HepG2 (cell line): Measurements from ENCODE around the gene PRR33. TPM values are rescaled to one million over a fixed set of nuclear protein-coding genes. Genes with fewer than 3 reads are reported as not detected.

Source experiments
- CHD4 ChIP-seq: fragments of 200-600 bp; sonication (generic); IDR thresholded peaks from 2 replicates; pipeline ENCODE4 v1.7.0; 2017; ENCODE audit warnings: mild to moderate bottlenecking, low read length, borderline replicate concordance
- GATAD2A ChIP-seq: IDR thresholded peaks from 2 replicates; pipeline ENCODE4 v1.6.1; 2016
- HMGXB3 ChIP-seq: sonication (generic); formaldehyde crosslinking; IDR thresholded peaks from 2 replicates; pipeline ENCODE4 v1.4.0; 2020; ENCODE audit warnings: missing genetic modification reagents, borderline replicate concordance
- MTF2 ChIP-seq: sonication (generic); formaldehyde crosslinking; IDR thresholded peaks from 2 replicates; pipeline ENCODE4 v1.5.0; 2020; ENCODE audit warnings: missing genetic modification reagents, borderline replicate concordance
- NR2F1 ChIP-seq, 2 experiments: fragments of 450-650 bp in 1 of 2; formaldehyde crosslinking in 1 of 2; IDR thresholded peaks; 2 replicates each; pipeline versions ENCODE4 v1.5.0 to v1.6.1; 2016 to 2020; ENCODE audit warnings: mild to moderate bottlenecking in 1 of 2, missing compliant biosample characterization in 1 of 2, missing genetic modification reagents in 1 of 2, moderate library complexity in 1 of 2
- REST ChIP-seq, 2 experiments: IDR thresholded peaks; 2 replicates each; pipeline ENCODE4 v1.6.1; 2011 to 2012; ENCODE audit warnings: low read length in 2 of 2, borderline replicate concordance in 1 of 2, low read depth in 1 of 2, mild to moderate bottlenecking in 1 of 2, moderate library complexity in 1 of 2
- SKI ChIP-seq: fragments of 450-650 bp; IDR thresholded peaks from one replicate; pipeline ENCODE4 v1.6.1; 2018; ENCODE audit warnings: mild to moderate bottlenecking; ENCODE audit not compliant: partially characterized antibody
- polyA plus RNA-seq, 8 experiments: library from polyadenylated mRNA; depleted of rRNA in 3 of 8; stranded (reverse) in 7 of 8; unstranded in 1 of 8; fragments of >200 nt; fragmentation: Illumina TruSeq in 4 of 8; extraction: Trizol in 4 of 8; gene quantifications; 2 replicates each; pipeline versions ENCODE4 v1.2.1 to v1.2.3, GENCODE V29; 2011 to 2016; ENCODE audit warnings: low read depth in 4 of 8, missing spikeins in 1 of 8, mixed read lengths in 1 of 8; ENCODE audit not compliant: insufficient read depth in 1 of 8
- total RNA-seq, 5 experiments: library from RNA; depleted of rRNA; stranded (reverse); fragments of >200 nt; fragmentation: Illumina TruSeq; extraction: Trizol; gene quantifications; 2 replicates each; pipeline ENCODE4 v1.2.3, GENCODE V29; 2016; ENCODE audit warnings: low read depth in 1 of 5
- TF ChIP-seq, protein P1 (sequence below), 2 experiments: sonication (generic) in 1 of 2; formaldehyde crosslinking in 1 of 2; IDR thresholded peaks; 2 replicates each; pipeline versions ENCODE4 v1.4.0 to v1.6.1; 2016 to 2020; ENCODE audit warnings: borderline replicate concordance in 1 of 2, low read depth in 1 of 2, mild to moderate bottlenecking in 1 of 2, missing genetic modification reagents in 1 of 2
- TF ChIP-seq, protein P2 (sequence below): sonication (generic); formaldehyde crosslinking; IDR thresholded peaks from 2 replicates; pipeline ENCODE4 v1.4.0; 2020; ENCODE audit warnings: missing genetic modification reagents, mild to moderate bottlenecking, borderline replicate concordance

The PRR33 gene
- total and polyA plus RNA-seq, 2 of the 13 experiments (the other 11 are each of a cell fraction or from before 2014, with no cell fraction given): not detected

- TF ChIP-seq REST (IDR thresholded peaks at IDR 0.05; ENCODE audit: borderline replicate concordance in 1 of 2, low read depth in 1 of 2, low read length in 2 of 2) (no peak), SKI (no peak), CHD4 (no peak), GATAD2A (CRISPR knock-in tag) (peak; percentile 98), NR2F1 (CRISPR knock-in tag; IDR thresholded peaks at IDR 0.05) (peak; percentile 56 to 77; a peak in 3 of 4 replicates), HMGXB3 (CRISPR knock-in tag) (peak; percentile 87), MTF2 (no peak; the same call in 1 of the 2 replicates)
- TF ChIP-seq, protein P1, sequence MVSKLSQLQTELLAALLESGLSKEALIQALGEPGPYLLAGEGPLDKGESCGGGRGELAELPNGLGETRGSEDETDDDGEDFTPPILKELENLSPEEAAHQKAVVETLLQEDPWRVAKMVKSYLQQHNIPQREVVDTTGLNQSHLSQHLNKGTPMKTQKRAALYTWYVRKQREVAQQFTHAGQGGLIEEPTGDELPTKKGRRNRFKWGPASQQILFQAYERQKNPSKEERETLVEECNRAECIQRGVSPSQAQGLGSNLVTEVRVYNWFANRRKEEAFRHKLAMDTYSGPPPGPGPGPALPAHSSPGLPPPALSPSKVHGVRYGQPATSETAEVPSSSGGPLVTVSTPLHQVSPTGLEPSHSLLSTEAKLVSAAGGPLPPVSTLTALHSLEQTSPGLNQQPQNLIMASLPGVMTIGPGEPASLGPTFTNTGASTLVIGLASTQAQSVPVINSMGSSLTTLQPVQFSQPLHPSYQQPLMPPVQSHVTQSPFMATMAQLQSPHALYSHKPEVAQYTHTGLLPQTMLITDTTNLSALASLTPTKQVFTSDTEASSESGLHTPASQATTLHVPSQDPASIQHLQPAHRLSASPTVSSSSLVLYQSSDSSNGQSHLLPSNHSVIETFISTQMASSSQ (IDR thresholded peaks at IDR 0.05; ENCODE audit: low read depth): peak; percentile 69; the same call in 1 of the 2 replicates
- TF ChIP-seq, protein P1 (CRISPR knock-in tag; IDR thresholded peaks at IDR 0.05; ENCODE audit: borderline replicate concordance): peak; percentile 82; the same call in 1 of the 2 replicates
- TF ChIP-seq, protein P2, sequence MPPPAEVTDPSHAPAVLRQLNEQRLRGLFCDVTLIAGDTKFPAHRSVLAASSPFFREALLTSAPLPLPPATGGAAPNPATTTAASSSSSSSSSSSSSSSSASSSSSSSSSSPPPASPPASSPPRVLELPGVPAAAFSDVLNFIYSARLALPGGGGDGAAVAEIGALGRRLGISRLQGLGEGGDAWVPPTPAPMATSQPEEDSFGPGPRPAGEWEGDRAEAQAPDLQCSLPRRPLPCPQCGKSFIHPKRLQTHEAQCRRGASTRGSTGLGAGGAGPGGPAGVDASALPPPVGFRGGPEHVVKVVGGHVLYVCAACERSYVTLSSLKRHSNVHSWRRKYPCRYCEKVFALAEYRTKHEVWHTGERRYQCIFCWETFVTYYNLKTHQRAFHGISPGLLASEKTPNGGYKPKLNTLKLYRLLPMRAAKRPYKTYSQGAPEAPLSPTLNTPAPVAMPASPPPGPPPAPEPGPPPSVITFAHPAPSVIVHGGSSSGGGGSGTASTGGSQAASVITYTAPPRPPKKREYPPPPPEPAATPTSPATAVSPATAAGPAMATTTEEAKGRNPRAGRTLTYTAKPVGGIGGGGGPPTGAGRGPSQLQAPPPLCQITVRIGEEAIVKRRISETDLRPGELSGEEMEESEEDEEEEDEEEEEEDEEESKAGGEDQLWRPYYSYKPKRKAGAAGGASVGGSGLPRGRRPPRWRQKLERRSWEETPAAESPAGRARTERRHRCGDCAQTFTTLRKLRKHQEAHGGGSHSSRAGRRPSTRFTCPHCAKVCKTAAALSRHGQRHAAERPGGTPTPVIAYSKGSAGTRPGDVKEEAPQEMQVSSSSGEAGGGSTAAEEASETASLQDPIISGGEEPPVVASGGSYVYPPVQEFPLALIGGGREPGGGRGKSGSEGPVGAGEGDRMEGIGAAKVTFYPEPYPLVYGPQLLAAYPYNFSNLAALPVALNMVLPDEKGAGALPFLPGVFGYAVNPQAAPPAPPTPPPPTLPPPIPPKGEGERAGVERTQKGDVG: 0 out of 2 replicates have a peak, but pooled peaks have one; percentile 80
Measured at GRCh38 chr11:1842149-1843097, 49.3 kb downstream of the PRR33 start (continued).
